A549 (cell line): ENCODE results near the gene WASF2.

ENCODE experiments used
- CEBPB ChIP-seq, 2 experiments: fragments of >200 bp in 1 of 2; sonication (Bioruptor Twin) in 1 of 2; formaldehyde crosslinking in 1 of 2; IDR thresholded peaks; 2 replicates each; pipeline ENCODE4 v1.6.1; 2012 to 2016
- JUN ChIP-seq, 2 experiments: fragments of >200 bp; sonication (Bioruptor Twin); formaldehyde crosslinking; IDR thresholded peaks; 2 replicates in 1 of 2; 3 replicates in 1 of 2; pipeline ENCODE4 v1.6.1; 2016 to 2017
- POLR2A ChIP-seq: IDR thresholded peaks from 2 replicates; pipeline ENCODE4 v1.6.1; 2012; ENCODE audit warnings: mild to moderate bottlenecking, low read length
- TF ChIP-seq, protein P1 (sequence below): fragments of 200-600 bp; sonication (generic); IDR thresholded peaks from 2 replicates; pipeline ENCODE4 v1.6.1; 2016; ENCODE audit warnings: antibody characterized with exemption, mild to moderate bottlenecking, moderate library complexity

DNA sequence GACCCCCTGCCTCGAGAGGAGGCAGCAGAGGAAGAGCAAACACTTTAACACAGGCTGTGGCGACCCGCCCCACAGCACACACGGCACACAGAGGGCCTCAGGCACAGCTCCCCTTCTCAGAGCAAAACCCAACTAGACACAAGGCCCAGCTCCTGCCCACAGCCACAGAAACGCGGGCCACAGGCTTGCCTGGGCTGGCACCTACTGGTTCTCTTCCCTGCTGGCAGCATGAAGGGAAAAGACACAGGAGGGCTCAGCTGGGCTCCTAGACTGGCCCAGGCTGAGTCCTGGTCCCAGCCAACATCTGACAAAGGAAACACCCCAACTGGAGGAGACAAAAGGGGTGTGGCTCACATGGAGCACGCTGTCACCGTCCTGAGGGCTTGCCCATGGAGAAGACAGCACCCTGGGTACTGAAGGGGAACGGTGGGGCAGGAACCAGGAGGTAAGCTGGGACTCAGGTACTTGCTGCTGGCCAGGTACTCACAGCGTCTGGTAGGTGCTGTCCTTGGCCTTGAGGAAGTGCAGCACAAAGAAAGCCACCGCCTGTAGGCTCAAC lies 110.3 kb downstream of the WASF2 start:
- TF ChIP-seq, protein P1, sequence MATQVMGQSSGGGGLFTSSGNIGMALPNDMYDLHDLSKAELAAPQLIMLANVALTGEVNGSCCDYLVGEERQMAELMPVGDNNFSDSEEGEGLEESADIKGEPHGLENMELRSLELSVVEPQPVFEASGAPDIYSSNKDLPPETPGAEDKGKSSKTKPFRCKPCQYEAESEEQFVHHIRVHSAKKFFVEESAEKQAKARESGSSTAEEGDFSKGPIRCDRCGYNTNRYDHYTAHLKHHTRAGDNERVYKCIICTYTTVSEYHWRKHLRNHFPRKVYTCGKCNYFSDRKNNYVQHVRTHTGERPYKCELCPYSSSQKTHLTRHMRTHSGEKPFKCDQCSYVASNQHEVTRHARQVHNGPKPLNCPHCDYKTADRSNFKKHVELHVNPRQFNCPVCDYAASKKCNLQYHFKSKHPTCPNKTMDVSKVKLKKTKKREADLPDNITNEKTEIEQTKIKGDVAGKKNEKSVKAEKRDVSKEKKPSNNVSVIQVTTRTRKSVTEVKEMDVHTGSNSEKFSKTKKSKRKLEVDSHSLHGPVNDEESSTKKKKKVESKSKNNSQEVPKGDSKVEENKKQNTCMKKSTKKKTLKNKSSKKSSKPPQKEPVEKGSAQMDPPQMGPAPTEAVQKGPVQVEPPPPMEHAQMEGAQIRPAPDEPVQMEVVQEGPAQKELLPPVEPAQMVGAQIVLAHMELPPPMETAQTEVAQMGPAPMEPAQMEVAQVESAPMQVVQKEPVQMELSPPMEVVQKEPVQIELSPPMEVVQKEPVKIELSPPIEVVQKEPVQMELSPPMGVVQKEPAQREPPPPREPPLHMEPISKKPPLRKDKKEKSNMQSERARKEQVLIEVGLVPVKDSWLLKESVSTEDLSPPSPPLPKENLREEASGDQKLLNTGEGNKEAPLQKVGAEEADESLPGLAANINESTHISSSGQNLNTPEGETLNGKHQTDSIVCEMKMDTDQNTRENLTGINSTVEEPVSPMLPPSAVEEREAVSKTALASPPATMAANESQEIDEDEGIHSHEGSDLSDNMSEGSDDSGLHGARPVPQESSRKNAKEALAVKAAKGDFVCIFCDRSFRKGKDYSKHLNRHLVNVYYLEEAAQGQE: no peak
- no peak for TF ChIP-seq POLR2A
- no peak for TF ChIP-seq CEBPB (IDR thresholded peaks at IDR 0.05)
- no peak for TF ChIP-seq JUN (IDR thresholded peaks at IDR 0.05)
